HG03378 (cell line): ENCODE data around the gene FAM163A.
A peak's percentile ranks its signal among the peaks of the same experiment; 100 is the strongest.
"Not testable (repeated sequence)": the region's sequence is repeated elsewhere in the genome, so short reads cannot be mapped to it uniquely, and the experiment has no call there.

Experiments used
- ATAC-seq: cut with Tn5 transposase; IDR thresholded peaks from one replicate; pipeline ENCODE4 v1.9.1; 2021; ENCODE audit warnings: mild to moderate bottlenecking, moderate library complexity; ENCODE audit not compliant: unreplicated experiment

FAM163A gene

GRCh38 chr1:179788259-179788658, 45.2 kb downstream of the FAM163A start:
- no peak for ATAC-seq

GRCh38 chr1:179793281-179793680, 50.2 kb downstream of the FAM163A start:
- no peak for ATAC-seq

GRCh38 chr1:179794146-179794545, 51.1 kb downstream of the FAM163A start:
- no peak for ATAC-seq

- no peak for ATAC-seq
Measured at GRCh38 chr1:179794669-179795068, 51.6 kb downstream of the FAM163A start.

GRCh38 chr1:179798213-179798863, 55.2 kb downstream of the FAM163A start:
- no peak for ATAC-seq

- ATAC-seq: no peak
Measured at GRCh38 chr1:179798864-179799516, 55.9 kb downstream of the FAM163A start.

GRCh38 chr1:179800481-179800880, 57.4 kb downstream of the FAM163A start:
- ATAC-seq: no peak

- no peak for ATAC-seq
Measured at GRCh38 chr1:179803104-179803503, 60.0 kb downstream of the FAM163A start.

- no peak for ATAC-seq
Measured at GRCh38 chr1:179803918-179804317, 60.8 kb downstream of the FAM163A start.

- ATAC-seq: not testable (repeated sequence)
Measured at GRCh38 chr1:179804417-179804816, 61.3 kb downstream of the FAM163A start.

GRCh38 chr1:179805291-179806195, 62.5 kb downstream of the FAM163A start:
- ATAC-seq: no peak

GRCh38 chr1:179806333-179806732, 63.2 kb downstream of the FAM163A start:
- ATAC-seq: no peak

GRCh38 chr1:179807291-179807690, 64.2 kb downstream of the FAM163A start:
- no peak for ATAC-seq

- no peak for ATAC-seq
Measured at GRCh38 chr1:179807691-179808485, 64.8 kb downstream of the FAM163A start.

GRCh38 chr1:179808503-179808902, 65.4 kb downstream of the FAM163A start:
- no peak for ATAC-seq

- ATAC-seq: peak; percentile 77
Measured at GRCh38 chr1:179809506-179810366, 66.6 kb downstream of the FAM163A start.

GRCh38 chr1:179810367-179810715, 67.2 kb downstream of the FAM163A start:
- no peak for ATAC-seq

- ATAC-seq: no peak
Measured at GRCh38 chr1:179812501-179813292, 69.6 kb downstream of the FAM163A start.
